Measurements from ENCODE around the gene SV2B.

Gene SV2B

DNA sequence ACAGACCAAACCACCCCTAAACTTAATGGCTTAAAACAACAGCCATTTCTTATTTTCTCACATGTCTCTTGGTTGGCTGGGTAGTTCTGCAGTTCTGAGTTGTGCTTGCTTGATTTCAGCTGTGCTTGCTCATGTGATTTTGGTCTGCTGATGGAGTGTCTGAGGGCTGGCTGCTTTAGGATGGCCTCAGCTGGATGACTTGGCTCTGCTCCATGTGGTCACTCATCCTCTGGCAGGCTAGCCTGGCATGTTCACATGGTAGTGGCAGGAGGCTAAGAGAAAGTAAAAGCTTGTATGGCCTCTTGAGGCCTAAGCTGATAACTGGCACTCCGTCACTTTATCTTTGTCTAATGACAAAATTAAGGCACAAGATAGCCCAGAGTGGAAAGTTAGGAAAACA is 4.1 kb downstream of the SV2B start:
- DNase-seq (ENCODE audit: low read depth in 2 of 2) = no peak

DNA sequence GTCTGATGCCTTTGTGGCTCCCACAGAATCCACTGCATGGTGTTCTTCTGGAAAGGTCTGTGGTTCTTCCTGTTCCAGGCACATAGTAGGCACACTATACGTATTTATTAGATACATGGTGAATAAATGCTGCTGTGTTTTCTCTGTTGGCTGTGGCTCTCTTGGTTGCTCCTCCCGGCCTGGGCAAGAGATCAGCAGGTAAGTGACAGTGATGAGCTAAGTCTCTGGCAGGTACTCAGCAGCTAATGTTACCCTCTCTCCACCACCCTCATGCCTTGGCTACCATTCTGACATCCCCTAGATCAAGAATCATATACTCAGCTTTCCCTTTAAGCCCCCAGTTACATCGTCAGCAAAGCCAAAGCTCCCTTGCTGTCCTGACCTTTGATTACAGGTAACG is 8.4 kb downstream of the SV2B start:
- no peak for DNase-seq (ENCODE audit: low read depth in 2 of 2)

DNA sequence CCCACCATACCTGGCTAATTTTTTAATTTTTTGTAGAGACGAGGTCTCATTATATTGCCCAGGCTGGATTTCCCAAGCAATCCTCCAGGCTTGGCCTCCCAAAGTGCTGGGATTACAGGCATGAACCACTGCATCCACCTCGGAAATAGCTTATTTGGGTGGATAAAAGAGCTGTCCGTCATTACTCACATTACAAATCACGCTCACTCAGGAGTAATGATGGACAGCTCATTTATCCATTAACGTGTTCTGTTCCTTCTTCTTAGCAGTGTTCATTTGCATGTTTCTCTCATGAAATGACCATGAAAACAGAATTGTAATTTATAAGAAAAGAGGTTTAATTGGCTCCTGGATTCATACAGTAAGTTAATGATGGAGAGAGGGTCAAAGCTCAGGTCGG is 9.8 kb downstream of the SV2B start:
- DNase-seq (ENCODE audit: low read depth in 2 of 2) = no peak

DNA sequence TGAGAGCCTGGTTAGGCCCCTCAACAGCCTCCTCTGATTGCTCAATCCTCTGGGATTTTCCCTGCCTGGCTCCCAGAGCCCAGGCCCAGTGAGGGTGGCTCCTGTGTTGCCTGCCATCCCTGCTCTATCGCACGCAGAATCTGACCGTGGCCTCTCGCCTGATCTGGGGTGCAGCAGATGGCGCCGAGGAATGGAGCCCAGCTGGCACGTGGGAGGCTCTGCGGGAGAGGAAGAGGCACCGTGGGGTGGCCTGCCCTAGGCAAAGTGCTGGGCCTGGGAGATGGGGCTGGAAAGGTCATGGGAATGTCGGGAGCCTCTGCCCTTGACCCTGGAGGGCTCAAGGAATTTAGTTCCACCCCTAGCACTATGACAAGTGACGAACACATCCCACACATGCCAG is 10.3 kb downstream of the SV2B start:
- DNase-seq (ENCODE audit: low read depth in 2 of 2) = no peak

DNA sequence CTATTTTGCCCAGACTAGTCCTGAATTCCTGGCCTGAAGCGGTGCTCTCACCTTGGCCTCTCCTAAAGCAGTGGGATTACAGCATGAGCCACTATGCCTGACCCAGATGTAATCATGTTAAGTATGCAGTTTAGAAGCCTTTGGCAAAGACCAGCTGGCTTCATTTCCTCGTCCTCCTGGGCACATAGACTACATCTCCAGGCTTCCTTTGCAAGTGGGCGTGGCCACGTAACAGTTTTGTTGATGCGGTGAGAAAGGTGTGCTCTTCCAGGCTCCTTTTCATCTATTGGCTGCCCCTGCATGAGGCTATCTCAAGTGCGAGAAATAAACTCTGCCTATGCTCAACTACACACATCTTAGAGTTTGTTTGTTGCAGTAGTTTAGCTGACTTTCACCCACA is 13.0 kb downstream of the SV2B start:
- no peak for DNase-seq (ENCODE audit: low read depth in 2 of 2)

DNA sequence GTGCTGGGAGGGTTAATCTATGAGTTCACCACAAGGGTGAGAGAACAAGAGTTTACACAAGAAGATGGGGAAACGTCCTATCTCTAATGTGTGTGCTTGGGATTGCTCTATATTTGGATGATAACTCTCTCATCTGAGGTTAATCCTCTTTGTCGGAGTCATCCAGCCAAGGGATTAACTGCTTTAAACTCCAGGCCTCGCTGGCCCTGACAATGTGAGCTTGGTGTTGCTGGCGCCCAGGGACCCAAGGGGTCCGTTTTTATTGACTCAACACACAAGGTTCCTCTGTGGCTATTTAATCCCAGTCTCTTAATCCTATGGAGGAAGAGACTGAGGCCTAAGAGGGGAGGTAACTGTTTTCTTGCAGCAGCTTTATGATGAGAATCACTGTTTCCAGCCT is 14.2 kb downstream of the SV2B start:
- DNase-seq (ENCODE audit: low read depth in 2 of 2) = no peak

DNA sequence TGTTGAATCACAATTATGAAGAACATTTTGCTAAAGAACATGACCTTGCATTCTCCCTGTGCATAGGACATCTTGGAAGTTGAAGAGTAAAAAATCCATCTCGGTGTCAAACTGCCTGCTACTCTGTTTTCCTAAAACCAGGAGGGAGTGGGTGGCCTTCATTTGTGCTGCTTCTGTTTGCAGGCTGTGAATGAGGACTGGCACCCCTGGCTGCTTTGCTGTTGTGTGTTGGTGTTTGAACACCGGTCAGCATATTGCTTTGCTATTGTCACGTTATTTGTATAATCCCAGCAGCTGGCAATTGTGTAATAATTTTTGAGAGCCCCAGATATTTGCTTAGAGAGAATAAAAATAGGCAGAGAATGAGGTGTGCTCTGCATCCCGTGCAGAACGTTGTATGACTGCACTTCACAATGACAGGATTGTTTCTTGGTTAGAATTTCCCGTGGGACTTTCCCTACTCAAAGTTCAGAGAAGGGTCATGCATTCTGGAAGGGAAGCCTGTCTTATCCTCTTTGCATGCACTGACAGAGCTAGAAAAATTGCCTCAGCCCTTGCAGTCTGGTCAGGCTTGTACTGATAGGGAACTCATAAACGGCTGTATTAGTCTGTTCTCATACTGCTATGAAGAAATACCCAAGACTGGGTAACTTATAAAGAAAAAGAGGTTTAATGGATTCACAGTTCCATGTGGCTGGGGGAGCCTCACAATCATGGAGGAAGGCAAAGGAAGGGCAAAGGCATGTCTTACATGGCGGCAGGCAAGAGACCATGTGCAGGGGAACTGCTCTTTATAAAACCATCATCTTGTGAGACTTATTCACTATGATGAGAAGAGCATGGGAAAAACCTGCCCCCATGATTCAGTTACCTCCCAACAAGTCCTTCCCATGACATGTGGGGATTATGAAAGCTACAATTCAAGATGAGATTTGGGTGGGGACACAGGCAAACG is 16.3 kb downstream of the SV2B start:
- DNase-seq (ENCODE audit: low read depth in 2 of 2) = no peak

DNA sequence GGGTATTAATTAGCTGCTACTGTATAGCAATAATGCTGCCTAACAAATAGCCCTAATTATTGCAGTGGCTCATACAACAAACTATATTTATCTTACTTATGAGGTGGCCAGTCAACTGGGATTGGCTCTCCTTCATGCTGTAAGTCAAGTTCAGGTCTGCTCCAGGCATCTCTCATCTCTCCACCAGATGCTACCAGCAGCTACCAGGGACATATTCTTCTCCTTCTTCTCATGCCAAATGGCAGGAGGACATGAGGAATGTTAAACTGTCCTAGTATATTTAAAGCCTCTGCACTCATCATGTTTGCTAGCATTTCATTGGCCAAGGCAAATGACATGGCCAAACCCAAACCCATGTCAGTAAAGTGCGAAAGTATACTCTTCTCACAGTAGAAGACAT is 17.3 kb downstream of the SV2B start:
- DNase-seq (ENCODE audit: low read depth in 2 of 2) = no peak

DNA sequence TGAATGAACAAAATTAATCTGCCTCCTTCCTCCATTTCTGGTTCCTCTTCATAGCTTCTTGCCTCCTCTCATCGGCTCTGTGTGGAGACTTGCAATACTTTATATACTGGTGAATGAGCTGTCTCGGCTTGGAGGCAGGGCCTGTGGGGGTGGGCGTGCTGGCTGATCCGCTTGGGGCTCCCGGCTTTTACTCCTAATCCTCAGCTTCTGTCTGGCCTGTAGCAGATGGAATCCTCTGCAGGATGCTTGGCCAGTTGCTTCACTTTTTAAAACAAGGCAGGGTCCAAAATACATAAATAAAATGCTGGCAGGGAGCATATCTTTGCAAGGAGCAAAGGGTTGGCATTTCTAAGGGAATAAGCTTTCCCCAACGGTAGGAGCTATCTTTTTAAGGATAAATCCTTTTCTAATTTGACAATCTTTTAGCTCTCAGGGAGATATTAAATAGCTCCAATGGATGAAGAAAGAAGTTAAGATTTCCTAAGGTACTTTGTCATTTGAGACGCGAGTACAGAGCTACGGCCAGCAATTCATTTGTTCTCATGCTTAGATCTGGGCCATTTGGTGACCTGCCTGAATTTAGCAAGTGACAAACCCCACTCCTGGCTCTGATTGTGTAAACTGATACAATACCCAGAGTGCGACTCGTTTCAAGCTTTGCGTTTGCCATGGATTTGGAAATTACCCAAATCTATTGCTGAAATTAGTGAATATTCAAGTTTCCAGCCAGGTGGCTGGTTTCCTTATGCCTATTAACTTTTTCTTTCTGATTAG is 18.9 kb downstream of the SV2B start:
- no peak for DNase-seq (ENCODE audit: low read depth in 2 of 2)

DNA sequence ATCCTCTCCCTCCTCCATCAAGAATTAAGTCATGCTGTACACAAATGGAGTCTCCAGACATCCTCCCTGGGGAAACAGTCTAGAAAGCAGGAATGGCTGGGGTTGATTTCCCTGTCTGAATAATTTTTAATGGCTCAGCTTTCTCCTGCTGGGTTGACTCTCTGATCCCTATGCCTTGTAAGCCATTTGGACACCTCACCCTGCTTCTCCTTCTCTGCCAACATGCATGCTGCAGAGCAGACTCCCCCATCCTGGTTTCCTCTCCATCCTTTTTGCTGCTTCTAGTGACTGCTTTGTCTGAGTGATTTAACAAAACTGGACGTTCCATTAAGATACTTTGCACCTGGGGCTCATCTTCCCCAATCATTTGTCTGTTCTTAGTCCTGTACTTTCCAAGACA is 22.2 kb downstream of the SV2B start:
- DNase-seq (ENCODE audit: low read depth in 2 of 2) = no peak

DNA sequence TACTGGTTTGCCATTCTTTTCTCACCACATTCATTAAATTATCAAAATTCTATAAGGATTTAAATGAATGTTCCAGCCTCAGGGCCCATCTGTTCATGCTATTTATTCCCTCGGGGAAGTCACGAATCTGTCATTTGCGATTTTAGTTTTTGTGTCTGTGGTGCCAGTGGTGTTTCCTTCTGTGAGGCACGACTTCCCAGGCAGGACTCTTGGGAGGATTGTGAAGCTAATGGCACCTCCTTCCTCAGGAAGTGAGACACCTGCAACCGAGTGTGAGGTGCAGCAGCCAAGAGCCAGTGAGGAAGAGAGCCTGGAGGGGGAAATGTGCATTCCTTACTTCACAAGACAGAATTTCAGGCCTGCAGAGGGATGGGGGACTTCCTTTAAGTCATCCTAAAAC is 24.1 kb downstream of the SV2B start:
- no peak for DNase-seq (ENCODE audit: low read depth in 2 of 2)

DNA sequence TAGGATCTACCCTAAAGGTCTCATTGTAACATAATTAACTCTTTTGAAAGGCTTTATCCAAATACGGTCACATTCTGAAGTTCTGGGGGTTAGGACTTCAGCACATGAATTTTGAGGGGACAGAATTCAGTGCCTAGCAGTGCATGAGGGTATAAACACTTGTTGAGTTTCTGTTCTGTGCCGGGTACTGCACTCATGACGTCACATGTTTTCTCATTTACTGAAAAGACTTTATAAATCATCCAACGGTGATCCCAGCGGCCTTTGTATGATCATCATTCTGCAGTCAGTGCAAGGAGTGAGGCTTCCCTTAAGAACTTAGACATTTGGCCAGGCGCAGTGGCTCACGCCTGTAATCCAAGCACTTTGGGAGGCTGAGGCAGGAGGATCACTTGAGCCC is 25.1 kb downstream of the SV2B start:
- no peak for DNase-seq (ENCODE audit: low read depth in 2 of 2)

DNA sequence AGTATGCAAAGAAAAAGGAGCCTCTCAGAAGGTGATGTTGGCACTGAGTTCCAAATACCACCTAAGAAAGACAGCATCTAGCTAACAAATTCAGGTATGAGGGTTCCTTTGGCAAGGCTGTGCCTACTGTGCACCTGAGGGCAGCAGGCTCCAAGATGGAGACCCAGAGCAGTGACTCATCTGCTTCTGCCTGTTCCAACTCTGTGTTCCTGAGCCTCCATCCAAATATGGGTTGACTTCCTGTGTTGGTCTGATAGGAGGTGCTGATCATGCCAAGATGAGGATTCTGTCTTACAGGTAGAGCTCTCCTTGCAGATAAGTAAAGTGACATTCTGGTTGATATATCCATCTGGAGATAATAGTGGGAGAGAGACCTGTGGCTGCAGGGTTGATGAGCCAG is 26.0 kb downstream of the SV2B start:
- DNase-seq (ENCODE audit: low read depth in 2 of 2) = no peak

DNA sequence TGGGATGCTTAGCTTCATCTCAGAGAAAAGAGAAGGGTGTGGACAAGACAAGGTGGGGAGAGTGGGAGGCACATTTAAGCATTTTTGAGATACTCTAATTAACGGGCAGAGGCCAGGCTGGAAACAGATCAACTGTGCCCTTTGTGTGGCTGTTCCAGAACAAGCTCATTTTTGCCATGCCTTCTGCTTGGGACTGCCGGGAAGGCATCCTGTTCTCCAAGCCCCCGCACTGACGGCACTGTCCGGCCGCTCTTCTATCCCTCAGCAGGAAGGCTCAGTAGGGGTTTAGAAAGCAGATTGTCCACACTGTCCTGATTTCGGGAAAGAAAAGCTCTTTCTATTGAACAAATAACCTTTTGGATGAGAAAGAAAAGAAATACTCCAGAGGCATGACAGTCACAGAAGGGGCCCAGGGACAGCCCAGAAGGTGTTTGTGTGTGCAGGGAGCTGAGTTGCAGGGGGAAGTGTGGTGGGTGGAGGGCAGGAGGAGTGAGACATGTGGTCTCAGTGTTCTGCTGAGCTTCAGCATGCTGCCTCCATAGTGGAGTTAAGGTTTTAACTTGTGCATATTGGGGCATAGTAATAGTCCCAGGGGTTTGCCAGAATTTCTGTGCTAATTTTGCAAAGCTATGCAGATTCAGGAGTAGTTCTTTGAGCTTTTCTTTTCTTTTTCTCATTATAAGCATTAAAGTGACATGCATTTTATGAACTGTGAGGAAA is 27.3 kb downstream of the SV2B start:
- no peak for DNase-seq (ENCODE audit: low read depth in 2 of 2)

DNA sequence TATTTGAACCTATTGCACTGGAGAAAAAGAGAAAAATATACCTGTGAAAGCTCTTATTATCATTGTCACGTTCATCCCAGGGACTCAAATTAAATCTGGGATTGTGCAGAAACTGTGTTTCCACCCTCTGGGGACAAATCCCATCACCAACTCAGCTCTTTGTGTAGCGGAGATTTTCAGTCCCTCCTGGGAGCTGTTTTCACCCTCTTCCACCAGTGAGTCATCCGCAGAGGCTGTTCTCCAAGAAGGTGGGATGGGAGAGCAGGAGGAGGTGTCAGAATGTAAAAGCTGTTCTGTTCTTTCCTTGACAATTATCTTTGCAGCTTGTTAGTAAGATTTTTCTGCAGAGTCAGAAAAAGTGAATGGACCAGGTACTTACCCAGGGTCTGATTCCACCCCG is 28.0 kb downstream of the SV2B start:
- no peak for DNase-seq (ENCODE audit: low read depth in 2 of 2)

DNA sequence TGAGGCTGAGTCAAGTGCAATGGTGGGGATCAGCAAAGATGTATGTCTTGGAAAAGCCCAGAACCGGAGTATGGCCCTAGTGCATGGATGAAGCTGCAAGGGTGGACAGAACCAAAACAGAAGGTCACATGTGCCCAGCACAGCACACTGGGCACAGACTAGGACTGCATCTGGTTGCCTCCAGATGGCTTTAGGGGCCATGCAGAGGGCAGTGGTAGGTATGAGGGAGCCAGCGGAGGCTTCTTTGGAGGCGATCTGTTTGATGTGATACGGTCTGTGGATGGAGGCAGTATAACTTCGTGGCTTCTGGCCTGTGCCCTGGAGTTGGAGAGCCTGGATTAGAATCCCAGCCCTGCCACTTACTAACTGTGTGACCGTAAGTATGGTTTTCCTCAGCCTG is 29.4 kb downstream of the SV2B start:
- DNase-seq (ENCODE audit: low read depth in 2 of 2) = no peak

DNA sequence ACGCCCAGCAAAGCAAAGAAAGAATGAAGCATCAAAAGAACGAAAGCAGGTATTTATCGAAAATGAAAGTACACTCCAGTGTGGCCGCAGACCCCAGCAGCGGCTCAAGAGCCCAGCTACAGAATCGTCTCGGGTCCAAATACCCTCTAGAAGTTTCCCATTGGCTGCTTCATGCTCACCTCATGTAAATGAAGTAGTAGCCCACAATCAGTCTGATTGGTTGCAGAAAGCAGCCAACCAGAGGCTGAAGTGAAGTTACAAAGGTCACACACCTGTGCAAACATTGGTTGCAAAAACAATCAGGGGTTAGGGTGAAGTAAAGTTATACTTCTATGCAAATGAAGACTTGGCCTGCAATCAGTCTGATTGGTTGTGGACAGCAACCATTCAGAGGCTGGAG is 32.0 kb downstream of the SV2B start:
- no peak for DNase-seq (ENCODE audit: low read depth in 2 of 2)

DNA sequence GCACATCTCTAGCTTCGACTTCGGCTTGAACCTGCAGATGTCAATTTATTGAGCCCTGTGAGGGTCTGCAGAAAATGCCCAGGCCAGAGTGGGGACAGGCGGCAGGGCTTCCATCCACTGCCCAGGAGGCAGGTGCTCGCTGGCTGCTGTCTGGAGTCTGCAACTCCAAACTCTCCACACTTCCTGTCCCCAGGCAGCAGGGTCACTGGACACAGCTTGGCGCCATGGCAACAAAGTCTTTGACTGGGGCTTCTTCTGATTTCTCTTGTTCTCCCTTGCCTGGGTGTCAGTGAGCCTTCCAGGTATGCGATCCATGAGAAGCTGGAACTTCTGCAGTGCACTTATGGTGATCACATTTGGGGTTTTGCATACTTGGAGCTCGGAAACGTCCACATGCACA is 33.5 kb downstream of the SV2B start:
- no peak for DNase-seq (ENCODE audit: low read depth in 2 of 2)

DNA sequence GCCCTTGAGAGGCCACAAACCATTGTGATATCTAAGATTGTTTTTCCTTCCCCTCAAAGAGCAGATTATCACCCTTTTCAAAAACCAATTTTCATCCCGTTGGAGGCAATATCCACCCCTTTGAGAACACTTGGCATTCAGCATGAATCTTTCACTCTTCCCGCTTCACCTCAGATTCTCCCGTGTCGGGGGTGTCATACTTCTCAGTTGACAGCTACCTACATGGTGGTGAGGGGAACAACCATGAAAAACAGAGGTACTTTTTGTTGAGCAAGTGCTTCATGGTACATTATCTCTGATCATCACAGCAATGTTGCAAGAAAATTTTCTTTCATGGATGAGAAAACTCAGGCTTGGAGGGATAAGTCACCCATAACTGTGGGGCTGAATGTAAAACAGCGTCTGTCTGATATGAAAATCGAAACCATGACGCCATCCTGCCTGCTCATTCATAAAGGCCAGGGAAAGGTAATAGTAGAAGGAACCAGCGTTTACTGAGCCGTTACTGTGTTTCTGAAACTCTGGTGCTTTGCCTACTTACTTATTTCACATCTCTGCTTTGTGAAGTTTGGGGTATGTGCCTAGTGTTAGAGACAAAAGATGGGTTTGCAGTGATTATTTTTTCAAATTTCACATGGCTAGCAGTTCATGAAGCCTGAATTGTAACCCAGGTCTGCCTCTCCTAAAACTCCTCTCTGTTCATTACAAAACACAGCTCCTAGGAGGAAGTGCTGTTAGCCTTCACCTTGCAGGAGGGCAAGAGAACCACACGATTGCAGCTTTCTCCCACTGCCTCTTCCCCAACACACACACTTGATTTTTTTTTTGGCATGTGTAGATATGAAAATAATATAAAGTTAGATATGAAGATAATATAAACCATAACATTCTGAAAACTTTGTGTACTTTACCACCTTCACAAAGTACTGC is 35.4 kb downstream of the SV2B start:
- no peak for DNase-seq (ENCODE audit: low read depth in 2 of 2)

DNA sequence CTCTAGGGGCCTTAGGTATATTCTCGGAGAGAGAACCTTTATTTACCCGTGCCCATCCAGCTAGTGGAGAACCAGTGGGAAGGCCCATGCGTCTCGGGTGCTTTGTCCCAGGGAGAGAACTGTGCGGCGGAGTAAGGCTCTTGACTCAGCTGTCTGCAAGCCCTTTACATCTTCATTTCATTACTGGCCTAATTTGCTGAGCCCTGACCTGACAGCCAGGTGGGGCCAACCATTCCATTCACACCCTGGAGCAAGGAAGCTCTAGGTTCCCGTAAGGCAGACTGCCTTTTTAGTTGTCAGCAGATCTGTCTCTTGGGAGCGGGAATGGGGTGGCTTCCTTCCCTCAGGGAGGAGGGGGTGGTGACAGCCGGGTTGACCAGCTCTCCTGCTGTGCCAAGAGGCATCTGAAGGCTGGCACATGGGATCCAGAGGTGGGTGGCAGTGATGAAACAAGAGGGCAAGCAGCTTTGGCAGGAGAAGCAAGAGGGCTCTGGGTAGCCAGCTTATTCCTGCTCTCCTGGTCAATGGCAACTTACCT is 36.4 kb downstream of the SV2B start:
- DNase-seq (ENCODE audit: low read depth in 2 of 2) = no peak

DNA sequence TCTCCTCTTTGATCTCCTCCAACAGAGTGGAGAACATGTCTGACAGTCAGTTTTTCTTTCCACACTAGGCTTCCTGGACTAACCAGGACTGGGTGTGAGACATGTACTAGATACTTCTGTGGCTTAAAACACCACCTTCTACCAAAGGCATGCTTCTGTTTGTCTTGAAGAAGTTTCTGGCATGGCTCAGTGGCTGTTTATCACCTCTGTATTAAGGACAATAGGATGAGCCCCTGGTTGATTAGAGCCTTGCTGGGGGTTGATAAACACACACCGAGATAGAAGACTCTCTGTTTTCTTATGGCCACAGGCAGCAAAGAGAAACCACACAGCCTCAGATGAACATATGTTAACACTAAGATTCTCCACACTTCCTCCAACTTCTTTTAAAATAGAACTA is 40.5 kb downstream of the SV2B start:
- DNase-seq (ENCODE audit: low read depth in 2 of 2) = no peak
